Parathyroid adenoma (tissue), 2 donors: ENCODE measurements around the gene CEP170B.

Experiments used
- H2AFZ ChIP-seq: fragments of 300-600 bp; sonication (generic); one replicate; pipeline ENCODE4 v1.7.0; 2017; ENCODE audit warnings: antibody characterized with exemption, mild to moderate bottlenecking
- H3K27ac ChIP-seq: fragments of 300-600 bp; sonication (generic); one replicate; pipeline ENCODE4 v1.7.0; 2017
- H3K27me3 ChIP-seq: fragments of 300-600 bp; sonication (generic); one replicate; pipeline ENCODE4 v1.7.0; 2017; ENCODE audit warnings: low read length; ENCODE audit not compliant: control insufficient read depth, insufficient read depth
- H3K36me3 ChIP-seq: fragments of 300-600 bp; sonication (generic); one replicate; pipeline ENCODE4 v1.7.0; 2017; ENCODE audit warnings: low read length; ENCODE audit not compliant: control insufficient read depth, insufficient read depth
- H3K4me1 ChIP-seq: fragments of 300-600 bp; sonication (generic); one replicate; pipeline ENCODE4 v1.7.0; 2017; ENCODE audit warnings: control low read depth
- H3K4me2 ChIP-seq: fragments of 300-600 bp; sonication (generic); one replicate; pipeline ENCODE4 v1.7.0; 2017; ENCODE audit warnings: low read length
- H3K4me3 ChIP-seq: fragments of 300-600 bp; sonication (generic); one replicate; pipeline ENCODE4 v1.7.0; 2017; ENCODE audit warnings: low read depth, low read length
- H3K79me2 ChIP-seq: fragments of 300-600 bp; sonication (generic); one replicate; pipeline ENCODE4 v1.7.0; 2017; ENCODE audit warnings: control low read depth
- H3K9ac ChIP-seq: fragments of 300-600 bp; sonication (generic); one replicate; pipeline ENCODE4 v1.7.0; 2017; ENCODE audit warnings: mild to moderate bottlenecking
- H3K9me3 ChIP-seq: fragments of 300-600 bp; sonication (generic); one replicate; pipeline ENCODE4 v1.7.0; 2017; ENCODE audit warnings: low read length; ENCODE audit not compliant: control insufficient read depth
- CTCF ChIP-seq: fragments of 300-600 bp; sonication (generic); IDR thresholded peaks from one replicate; pipeline ENCODE4 v1.7.0; 2017; ENCODE audit warnings: antibody characterized with exemption, mild to moderate bottlenecking
- donor health status: primary hyperparathyroidism.

Gene CEP170B

GRCh38 chr14:104858811-104859426 lies 6.1 kb upstream of the CEP170B start:
- no peak for TF ChIP-seq CTCF

GRCh38 chr14:104859900-104860299 lies 5.2 kb upstream of the CEP170B start:
- Histone ChIP-seq H3K79me2 (peaks cover 10% of the 10 kb centered on the region), H3K4me3 (no peak overlapping the region), H2AFZ (no peak overlapping the region), H3K9ac (no peak overlapping the region), H3K27me3 (no peaks in the 10 kb centered on the region), H3K4me2 (no peak overlapping the region), H3K9me3 (no peaks in the 10 kb centered on the region), H3K27ac (no peak overlapping the region), H3K36me3 (no peaks in the 10 kb centered on the region), H3K4me1 (no peaks in the 10 kb centered on the region)
- TF ChIP-seq CTCF, result no peak

More at GRCh38 chr14:104858811-104859426, 6.1 kb upstream of the CEP170B start:
- no peak overlapping the region for H3K4me3 ChIP-seq
- H3K36me3 ChIP-seq, result no peaks in the 10 kb centered on the region
- H2AFZ ChIP-seq, result no peak overlapping the region
- no peak overlapping the region for H3K9ac ChIP-seq
- H3K27me3 ChIP-seq, result no peaks in the 10 kb centered on the region
- H3K79me2 ChIP-seq, result peaks cover 10% of the 10 kb centered on the region
- no peaks in the 10 kb centered on the region for H3K4me1 ChIP-seq
- no peaks in the 10 kb centered on the region for H3K9me3 ChIP-seq
- no peak overlapping the region for H3K27ac ChIP-seq
- H3K4me2 ChIP-seq, result no peak overlapping the region

GRCh38 chr14:104860414-104860813 lies 4.7 kb upstream of the CEP170B start:
- no peak overlapping the region for H3K9ac ChIP-seq
- no peaks in the 10 kb centered on the region for H3K9me3 ChIP-seq
- H3K4me2 ChIP-seq, result no peak overlapping the region
- H3K79me2 ChIP-seq, result peaks cover 10% of the 10 kb centered on the region
- no peaks in the 10 kb centered on the region for H3K27me3 ChIP-seq
- no peak overlapping the region for H2AFZ ChIP-seq
- H3K36me3 ChIP-seq, result no peaks in the 10 kb centered on the region
- no peak overlapping the region for H3K27ac ChIP-seq
- no peak for TF ChIP-seq CTCF
- H3K4me3 ChIP-seq, result no peak overlapping the region
- no peaks in the 10 kb centered on the region for H3K4me1 ChIP-seq

- no peak overlapping the region for H3K4me3 ChIP-seq
- H3K9ac ChIP-seq, result no peak overlapping the region
Observed at GRCh38 chr14:104863131-104863862, 1.8 kb upstream of the CEP170B start.

More at GRCh38 chr14:104863131-104863862, 1.8 kb upstream of the CEP170B start:
- Histone ChIP-seq H3K27me3 (no peaks in the 10 kb centered on the region), H3K36me3 (no peaks in the 10 kb centered on the region), H3K4me2 (no peak overlapping the region), H3K79me2 (peaks cover 32% of the 10 kb centered on the region), H3K9me3 (no peaks in the 10 kb centered on the region), H2AFZ (peak overlapping the region; percentile 84), H3K27ac (peak overlapping the region; percentile 84), H3K4me1 (no peaks in the 10 kb centered on the region)
- TF ChIP-seq CTCF, result no peak
